Muscle layer of duodenum (tissue), 2 donors: ENCODE results near the gene SLF2.

Experiments
- H3K27ac ChIP-seq: one replicate; pipeline ENCODE4 v1.7.0; 2013; ENCODE audit warnings: mild to moderate bottlenecking, low read length
- H3K27me3 ChIP-seq: one replicate; pipeline ENCODE4 v1.7.0; 2013; ENCODE audit warnings: low read depth, mild to moderate bottlenecking, control low read depth, low read length
- H3K36me3 ChIP-seq, 2 donors: one replicate each; pipeline ENCODE4 v1.7.0; 2013; ENCODE audit warnings: low read length in 2 of 2, control low read depth in 1 of 2, mild to moderate bottlenecking in 1 of 2; ENCODE audit not compliant: insufficient read depth in 2 of 2, control insufficient read depth in 1 of 2
- H3K4me1 ChIP-seq, 2 donors: one replicate each; pipeline ENCODE4 v1.7.0; 2013; ENCODE audit warnings: low read length in 2 of 2, mild to moderate bottlenecking in 2 of 2, control low read depth in 1 of 2, moderate library complexity in 1 of 2; ENCODE audit not compliant: insufficient read depth in 2 of 2, control insufficient read depth in 1 of 2
- H3K4me3 ChIP-seq, 2 donors: one replicate each; pipeline ENCODE4 v1.7.0; 2013; ENCODE audit warnings: low read length in 2 of 2, low read depth in 1 of 2, mild to moderate bottlenecking in 1 of 2
- H3K9me3 ChIP-seq, 2 donors: one replicate each; pipeline ENCODE4 v1.7.0; 2013; ENCODE audit warnings: low read length in 2 of 2, control low read depth in 1 of 2, mild to moderate bottlenecking in 1 of 2; ENCODE audit not compliant: control insufficient read depth in 1 of 2
- donor health status: healthy.

The SLF2 gene

GRCh38 chr10:100985336-100985735 lies 72.6 kb downstream of the SLF2 start:
- Histone ChIP-seq H3K4me3 (no peak overlapping the region), H3K27ac (no peak overlapping the region), H3K9me3 (no peaks in the 10 kb centered on the region), H3K36me3 (peaks cover 27 to 31% of the 10 kb centered on the region in 2 donors), H3K4me1 (peaks cover 13 to 22% of the 10 kb centered on the region in 2 donors), H3K27me3 (no peaks in the 10 kb centered on the region)

- H3K27me3 ChIP-seq, result no peaks in the 10 kb centered on the region
- no peak overlapping the region for H3K27ac ChIP-seq
- peaks cover 13 to 22% of the 10 kb centered on the region in 2 donors for H3K4me1 ChIP-seq
Measured at GRCh38 chr10:100986623-100986951, 73.8 kb downstream of the SLF2 start.

GRCh38 chr10:100986952-100987684 lies 74.4 kb downstream of the SLF2 start, which contains the start of the genes MRPL43 and TWNK:
TSS of gene MRPL43 (minus strand) at chr10:100987497. CDS start at chr10:100987443, 54 bp downstream.
TSS of gene TWNK (plus strand) at chr10:100987543. CDS start at chr10:100988211, 668 bp downstream.
- Histone ChIP-seq H3K27ac (no peak within 1 kb of the TSS), H3K4me1 (peaks cover 13 to 22% of the 10 kb centered on the region in 2 donors), H3K9me3 (no peaks in the 10 kb centered on the region), H3K27me3 (no peaks in the 10 kb centered on the region), H3K36me3 (peaks cover 27 to 31% of the 10 kb centered on the region in 2 donors), H3K4me3 (peak within 1 kb of the TSS; percentile 91 to 99)

More at GRCh38 chr10:100986623-100986951, 73.8 kb downstream of the SLF2 start:
- Histone ChIP-seq H3K9me3 (no peaks in the 10 kb centered on the region), H3K4me3 (peak overlapping the region; percentile 91 to 99), H3K36me3 (peaks cover 27 to 31% of the 10 kb centered on the region in 2 donors)

- Histone ChIP-seq H3K36me3 (peaks cover 27 to 30% of the 10 kb centered on the region in 2 donors), H3K4me1 (peaks cover 13 to 22% of the 10 kb centered on the region in 2 donors), H3K27me3 (no peaks in the 10 kb centered on the region), H3K9me3 (no peaks in the 10 kb centered on the region), H3K27ac (no peak overlapping the region), H3K4me3 (peak overlapping the region; percentile 91 to 99)
Measured at GRCh38 chr10:100987685-100988049, 74.9 kb downstream of the SLF2 start.

- Histone ChIP-seq H3K27me3 (no peaks in the 10 kb centered on the region), H3K4me3 (peak overlapping the region; percentile 91 to 99), H3K36me3 (peaks cover 24 to 29% of the 10 kb centered on the region in 2 donors), H3K4me1 (peaks cover 13 to 22% of the 10 kb centered on the region in 2 donors), H3K9me3 (no peaks in the 10 kb centered on the region), H3K27ac (no peak overlapping the region)
Measured at GRCh38 chr10:100988166-100988565, 75.4 kb downstream of the SLF2 start.

- Histone ChIP-seq H3K27ac (no peak overlapping the region), H3K4me1 (peaks cover 13 to 22% of the 10 kb centered on the region in 2 donors), H3K27me3 (no peaks in the 10 kb centered on the region), H3K4me3 (no peak overlapping the region), H3K9me3 (no peaks in the 10 kb centered on the region), H3K36me3 (peaks cover 31% of the 10 kb centered on the region in 2 donors)
Measured at GRCh38 chr10:100989088-100989487, 76.3 kb downstream of the SLF2 start.

- Histone ChIP-seq H3K27ac (no peak overlapping the region), H3K4me1 (peaks cover 4 to 16% of the 10 kb centered on the region in 2 donors), H3K4me3 (no peak overlapping the region), H3K36me3 (peaks cover 26 to 36% of the 10 kb centered on the region in 2 donors), H3K9me3 (no peaks in the 10 kb centered on the region), H3K27me3 (no peaks in the 10 kb centered on the region)
Measured at GRCh38 chr10:100993986-100994708, 81.4 kb downstream of the SLF2 start.

GRCh38 chr10:100995181-100995580 lies 82.4 kb downstream of the SLF2 start:
- Histone ChIP-seq H3K9me3 (no peaks in the 10 kb centered on the region), H3K27ac (no peak overlapping the region), H3K4me1 (peaks cover 4 to 17% of the 10 kb centered on the region in 2 donors), H3K36me3 (peaks cover 21 to 36% of the 10 kb centered on the region in 2 donors), H3K27me3 (no peaks in the 10 kb centered on the region), H3K4me3 (no peak overlapping the region)

GRCh38 chr10:100996678-100997359 lies 84.1 kb downstream of the SLF2 start:
- H3K4me3 ChIP-seq, result peak overlapping the region; percentile 59 to 82
- H3K36me3 ChIP-seq, result peaks cover 9 to 26% of the 10 kb centered on the region in 2 donors
- H3K4me1 ChIP-seq, result peaks cover 14 to 31% of the 10 kb centered on the region in 2 donors
- H3K27me3 ChIP-seq, result no peaks in the 10 kb centered on the region
- peak overlapping the region; percentile 31 for H3K27ac ChIP-seq
- no peaks in the 10 kb centered on the region for H3K9me3 ChIP-seq

GRCh38 chr10:100997360-100998182 lies 84.8 kb downstream of the SLF2 start:
- peaks cover 18 to 39% of the 10 kb centered on the region in 2 donors for H3K4me1 ChIP-seq
- no peaks in the 10 kb centered on the region for H3K27me3 ChIP-seq
- H3K9me3 ChIP-seq, result no peaks in the 10 kb centered on the region
- peaks cover 12 to 26% of the 10 kb centered on the region in 2 donors for H3K36me3 ChIP-seq
- H3K4me3 ChIP-seq, result peak overlapping the region; percentile 59 to 82
- peak overlapping the region; percentile 97 for H3K27ac ChIP-seq
